Mucosa of stomach (tissue), 1 donor: ENCODE data around the gene TRIP13.
"Not testable (repeated sequence)": the region's sequence is repeated elsewhere in the genome, so short reads cannot be mapped to it uniquely, and the experiment has no call there.

Source experiments
- H3K27me3 ChIP-seq: one replicate; pipeline ENCODE4 v1.7.0; 2013; ENCODE audit warnings: mild to moderate bottlenecking, low read length; ENCODE audit not compliant: control insufficient read depth, insufficient read depth
- H3K36me3 ChIP-seq: one replicate; pipeline ENCODE4 v1.7.0; 2013; ENCODE audit warnings: low read length; ENCODE audit not compliant: control insufficient read depth, insufficient read depth
- H3K4me1 ChIP-seq: one replicate; pipeline ENCODE4 v1.7.0; 2013; ENCODE audit warnings: mild to moderate bottlenecking, low read length; ENCODE audit not compliant: control insufficient read depth, insufficient read depth
- H3K4me3 ChIP-seq: one replicate; pipeline ENCODE4 v1.7.0; 2013; ENCODE audit warnings: low read length
- H3K9ac ChIP-seq: one replicate; pipeline ENCODE4 v1.7.0; 2013; ENCODE audit warnings: mild to moderate bottlenecking, low read length, moderate library complexity
- H3K9me3 ChIP-seq: one replicate; pipeline ENCODE4 v1.7.0; 2013; ENCODE audit warnings: mild to moderate bottlenecking, low read length, moderate library complexity; ENCODE audit not compliant: control insufficient read depth
- donor health status: Pancreatic carcinoma.

Gene TRIP13

GRCh38 chr5:892394-893136 is at the start of gene TRIP13, which contains the start of gene BRD9:
Gene TRIP13 (plus strand): TSS chr5:892884. CDS start chr5:892999, 115 bp downstream.
Gene BRD9 (minus strand): TSS chr5:892801. CDS start chr5:892657, 144 bp downstream.
- Histone ChIP-seq H3K4me1 (peaks cover 12% of the 10 kb centered on the region), H3K36me3 (no peaks in the 10 kb centered on the region), H3K4me3 (peak within 1 kb of the TSS; percentile 66), H3K9ac (peak within 1 kb of the TSS; percentile 86), H3K27me3 (no peaks in the 10 kb centered on the region), H3K9me3 (no peaks in the 10 kb centered on the region)

- not testable (repeated sequence) for H3K27me3 ChIP-seq, H3K36me3 ChIP-seq, H3K4me1 ChIP-seq, H3K4me3 ChIP-seq, H3K9ac ChIP-seq, H3K9me3 ChIP-seq
These were observed 49.3 kb upstream of the TRIP13 start for GRCh38 chr5:843371-843770.

- H3K36me3 ChIP-seq, H3K9me3 ChIP-seq, H3K27me3 ChIP-seq, H3K4me1 ChIP-seq, H3K9ac ChIP-seq, H3K4me3 ChIP-seq: not testable (repeated sequence)
These were observed 48.8 kb upstream of the TRIP13 start for GRCh38 chr5:843926-844325.

- not testable (repeated sequence) for H3K4me3 ChIP-seq
These were observed 48.3 kb upstream of the TRIP13 start for GRCh38 chr5:844426-844825.

GRCh38 chr5:845031-845675 is 47.5 kb upstream of the TRIP13 start:
- H3K9ac ChIP-seq, H3K27me3 ChIP-seq, H3K9me3 ChIP-seq, H3K36me3 ChIP-seq, H3K4me3 ChIP-seq: not testable (repeated sequence)
- peaks cover 12% of the 10 kb centered on the region for H3K4me1 ChIP-seq

More at GRCh38 chr5:844426-844825, 48.3 kb upstream of the TRIP13 start:
- H3K27me3 ChIP-seq, H3K9ac ChIP-seq, H3K4me1 ChIP-seq, H3K9me3 ChIP-seq, H3K36me3 ChIP-seq: not testable (repeated sequence)

- H3K9me3 ChIP-seq, result not testable (repeated sequence)
- peaks cover 18% of the 10 kb centered on the region for H3K4me1 ChIP-seq
- H3K27me3 ChIP-seq, result peaks cover 12% of the 10 kb centered on the region
These were observed 46.7 kb upstream of the TRIP13 start for GRCh38 chr5:845676-846601.

GRCh38 chr5:846602-847091 is 46.0 kb upstream of the TRIP13 start:
- not testable (repeated sequence) for H3K9me3 ChIP-seq, H3K9ac ChIP-seq, H3K36me3 ChIP-seq, H3K4me3 ChIP-seq
- Histone ChIP-seq H3K4me1 (peaks cover 20% of the 10 kb centered on the region), H3K27me3 (peaks cover 16% of the 10 kb centered on the region)

More at GRCh38 chr5:845676-846601, 46.7 kb upstream of the TRIP13 start:
- H3K4me3 ChIP-seq, H3K9ac ChIP-seq, H3K36me3 ChIP-seq: not testable (repeated sequence)

GRCh38 chr5:847212-847611 is 45.5 kb upstream of the TRIP13 start:
- not testable (repeated sequence) for H3K9me3 ChIP-seq, H3K4me3 ChIP-seq, H3K9ac ChIP-seq, H3K36me3 ChIP-seq
- peaks cover 17% of the 10 kb centered on the region for H3K27me3 ChIP-seq
- peaks cover 20% of the 10 kb centered on the region for H3K4me1 ChIP-seq

- H3K27me3 ChIP-seq, result peaks cover 22% of the 10 kb centered on the region
- not testable (repeated sequence) for H3K4me3 ChIP-seq, H3K9ac ChIP-seq, H3K36me3 ChIP-seq, H3K9me3 ChIP-seq
- H3K4me1 ChIP-seq, result peaks cover 20% of the 10 kb centered on the region
These were observed 44.9 kb upstream of the TRIP13 start for GRCh38 chr5:847736-848135.

GRCh38 chr5:848671-849111 is 44.0 kb upstream of the TRIP13 start:
- H3K36me3 ChIP-seq, result no peaks in the 10 kb centered on the region
- no peak overlapping the region for H3K4me3 ChIP-seq
- H3K27me3 ChIP-seq, result peaks cover 28% of the 10 kb centered on the region
- H3K4me1 ChIP-seq, result peaks cover 20% of the 10 kb centered on the region
- no peak overlapping the region for H3K9ac ChIP-seq
- H3K9me3 ChIP-seq, result no peaks in the 10 kb centered on the region

GRCh38 chr5:849651-850301 is 42.9 kb upstream of the TRIP13 start:
- H3K4me1 ChIP-seq, result peaks cover 20% of the 10 kb centered on the region
- peak overlapping the region; percentile 41 for H3K4me3 ChIP-seq
- H3K9ac ChIP-seq, result peak overlapping the region; percentile 62
- no peaks in the 10 kb centered on the region for H3K9me3 ChIP-seq
- no peaks in the 10 kb centered on the region for H3K36me3 ChIP-seq
- H3K27me3 ChIP-seq, result peaks cover 28% of the 10 kb centered on the region
